ENCODE measurements around the gene PRLH.

PRLH gene

GRCh38 chr2:237567276-237568029, 1.1 kb downstream of the PRLH start:
- no peak for DNase-seq

GRCh38 chr2:237568121-237568660, 1.8 kb downstream of the PRLH start:
- no peak for DNase-seq

GRCh38 chr2:237569041-237569440, 2.7 kb downstream of the PRLH start:
- DNase-seq, result no peak

GRCh38 chr2:237569896-237570295, 3.5 kb downstream of the PRLH start:
- DNase-seq, result no peak

DNA sequence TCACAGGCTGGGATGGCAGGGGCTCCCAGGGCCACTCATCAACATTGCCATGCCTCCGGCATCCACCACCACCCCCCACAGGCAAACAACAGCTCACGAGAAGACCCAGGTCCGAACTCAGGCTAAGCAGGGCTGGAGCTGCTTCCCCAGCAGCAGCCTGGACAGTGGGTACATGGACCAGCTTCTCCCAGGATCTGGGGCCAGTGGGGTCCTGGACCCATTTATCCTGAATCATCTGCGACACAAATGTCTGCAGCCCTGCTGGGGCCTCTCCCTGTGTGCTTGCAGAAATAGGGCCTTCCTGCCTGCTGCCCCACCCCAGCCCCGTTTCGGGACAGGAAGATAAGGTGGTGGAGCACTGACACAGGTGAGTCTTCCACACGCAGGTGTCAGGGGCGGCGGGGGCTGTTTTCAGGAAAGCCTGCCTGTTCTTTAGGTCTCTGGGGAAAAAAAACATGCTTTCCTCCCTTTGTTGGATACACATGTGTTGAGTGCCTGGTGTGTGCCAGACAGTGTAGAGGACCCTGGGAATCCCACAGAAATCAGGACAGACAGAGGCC, 4.5 kb downstream of the PRLH start:
- no peak for DNase-seq

GRCh38 chr2:237571551-237571950, 5.2 kb downstream of the PRLH start:
- no peak for DNase-seq

- DNase-seq, result peak; percentile 69 to 88 (median 72)
Measured at GRCh38 chr2:237572021-237572741, 5.8 kb downstream of the PRLH start.

- no peak for DNase-seq
Measured at GRCh38 chr2:237572742-237573101, 6.3 kb downstream of the PRLH start.

DNA sequence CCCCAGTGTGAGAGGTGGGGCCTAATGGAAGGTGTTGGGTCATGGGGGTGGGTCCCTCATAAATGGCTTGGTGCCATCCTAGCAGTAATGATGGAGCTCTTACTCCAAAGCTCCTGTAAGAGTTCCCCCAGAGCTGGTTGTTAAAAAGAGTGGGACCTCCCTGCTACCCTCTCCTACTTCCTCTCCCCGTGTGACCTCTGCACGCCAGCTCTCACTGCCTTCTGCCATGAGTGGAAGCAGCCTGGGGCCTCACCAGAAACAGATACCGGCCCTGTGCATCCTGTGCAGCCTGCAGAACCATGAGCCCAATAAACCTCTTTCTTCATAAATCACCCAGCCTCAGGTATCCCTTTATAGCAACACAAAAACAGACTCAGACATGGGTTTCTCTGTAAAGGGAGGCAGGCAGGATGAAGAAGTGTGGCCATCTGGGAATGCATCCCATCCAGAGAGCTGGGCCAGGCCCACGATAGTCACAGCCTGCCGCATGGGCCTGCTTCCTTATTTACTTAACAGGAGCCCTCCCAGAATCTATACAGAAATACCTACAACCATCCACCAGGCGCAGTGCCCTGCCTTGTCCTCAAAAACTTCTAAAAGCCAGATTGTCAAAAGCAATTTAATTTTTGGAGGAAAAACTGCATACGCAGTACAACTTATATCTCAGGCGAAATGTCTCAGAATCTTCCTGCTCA, 7.5 kb downstream of the PRLH start:
- DNase-seq, result no peak

GRCh38 chr2:237574467-237574866, 8.1 kb downstream of the PRLH start:
- no peak for DNase-seq

- DNase-seq, result no peak
Measured at GRCh38 chr2:237574894-237575868, 8.8 kb downstream of the PRLH start.

DNA sequence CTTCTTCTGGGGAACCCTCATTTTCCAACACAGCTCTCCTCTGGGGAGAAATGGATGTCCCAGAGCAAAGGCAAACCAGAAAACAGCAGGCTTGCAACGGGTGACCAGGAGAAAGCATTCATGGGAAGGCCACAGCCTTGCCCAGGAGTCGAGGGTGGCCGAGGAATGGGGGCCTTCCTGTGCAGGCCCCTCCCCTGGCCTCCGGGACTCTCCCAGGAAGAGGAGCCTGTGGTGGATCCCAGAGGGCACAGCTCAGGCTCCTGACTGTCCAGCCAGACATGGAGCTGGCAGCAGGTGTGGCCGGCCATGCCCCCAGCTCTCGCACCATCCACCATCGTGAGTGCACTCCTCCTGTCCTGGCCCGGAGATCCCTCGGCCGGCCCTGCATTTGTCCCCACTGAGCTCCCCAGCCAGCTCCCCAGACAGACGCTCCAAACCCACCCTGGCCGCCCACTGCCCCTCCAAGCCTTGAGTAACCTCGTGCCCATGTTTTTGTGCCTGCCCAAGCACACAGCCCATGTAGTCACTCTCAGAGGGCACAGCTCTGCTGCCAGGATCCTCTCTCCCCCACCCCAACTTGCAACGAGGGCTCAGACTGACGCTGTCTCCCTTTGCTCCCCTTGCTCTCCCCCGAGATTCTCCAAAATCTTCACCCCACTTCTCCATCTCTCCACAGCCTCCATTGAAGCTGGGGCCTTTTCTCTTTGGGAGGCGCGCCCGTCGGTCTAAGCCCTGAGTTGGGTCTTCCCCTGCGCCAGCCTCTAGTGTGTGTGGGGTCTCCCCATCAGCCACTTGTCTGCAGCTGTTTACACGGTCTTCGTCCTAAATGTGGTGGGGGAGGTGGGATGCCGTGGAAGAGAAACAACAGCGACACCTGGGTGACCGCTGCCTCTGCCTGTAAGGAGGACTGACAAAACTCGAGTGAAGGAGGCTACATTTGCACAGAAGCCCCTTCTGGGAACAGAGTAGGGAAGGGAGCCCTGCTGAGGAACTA, 9.8 kb downstream of the PRLH start:
- DNase-seq, result no peak

GRCh38 chr2:237576974-237577373, 10.6 kb downstream of the PRLH start:
- DNase-seq, result no peak

- DNase-seq, result no peak
Measured at GRCh38 chr2:237577458-237577857, 11.1 kb downstream of the PRLH start.

GRCh38 chr2:237577956-237578870, 11.8 kb downstream of the PRLH start:
- DNase-seq, result no peak

DNA sequence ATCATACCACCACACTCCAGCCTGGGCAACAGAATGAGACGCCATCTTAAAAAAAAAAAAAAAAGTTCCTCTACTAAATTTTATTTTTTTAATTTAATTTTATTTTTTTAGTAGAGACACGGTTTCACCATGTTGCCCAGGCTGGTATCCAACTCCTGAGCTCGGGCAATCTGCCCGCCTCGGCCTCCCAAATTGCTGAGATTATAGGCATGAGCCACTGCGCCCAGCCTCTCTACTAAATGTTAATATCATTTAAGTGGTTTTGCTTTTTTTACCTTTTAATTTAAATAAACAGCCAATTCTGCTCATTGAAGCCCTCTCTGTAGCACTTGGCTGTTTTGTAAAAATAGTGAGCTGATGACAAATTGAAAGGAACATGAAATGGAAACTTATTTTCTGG, 15.0 kb downstream of the PRLH start:
- no peak for DNase-seq

DNA sequence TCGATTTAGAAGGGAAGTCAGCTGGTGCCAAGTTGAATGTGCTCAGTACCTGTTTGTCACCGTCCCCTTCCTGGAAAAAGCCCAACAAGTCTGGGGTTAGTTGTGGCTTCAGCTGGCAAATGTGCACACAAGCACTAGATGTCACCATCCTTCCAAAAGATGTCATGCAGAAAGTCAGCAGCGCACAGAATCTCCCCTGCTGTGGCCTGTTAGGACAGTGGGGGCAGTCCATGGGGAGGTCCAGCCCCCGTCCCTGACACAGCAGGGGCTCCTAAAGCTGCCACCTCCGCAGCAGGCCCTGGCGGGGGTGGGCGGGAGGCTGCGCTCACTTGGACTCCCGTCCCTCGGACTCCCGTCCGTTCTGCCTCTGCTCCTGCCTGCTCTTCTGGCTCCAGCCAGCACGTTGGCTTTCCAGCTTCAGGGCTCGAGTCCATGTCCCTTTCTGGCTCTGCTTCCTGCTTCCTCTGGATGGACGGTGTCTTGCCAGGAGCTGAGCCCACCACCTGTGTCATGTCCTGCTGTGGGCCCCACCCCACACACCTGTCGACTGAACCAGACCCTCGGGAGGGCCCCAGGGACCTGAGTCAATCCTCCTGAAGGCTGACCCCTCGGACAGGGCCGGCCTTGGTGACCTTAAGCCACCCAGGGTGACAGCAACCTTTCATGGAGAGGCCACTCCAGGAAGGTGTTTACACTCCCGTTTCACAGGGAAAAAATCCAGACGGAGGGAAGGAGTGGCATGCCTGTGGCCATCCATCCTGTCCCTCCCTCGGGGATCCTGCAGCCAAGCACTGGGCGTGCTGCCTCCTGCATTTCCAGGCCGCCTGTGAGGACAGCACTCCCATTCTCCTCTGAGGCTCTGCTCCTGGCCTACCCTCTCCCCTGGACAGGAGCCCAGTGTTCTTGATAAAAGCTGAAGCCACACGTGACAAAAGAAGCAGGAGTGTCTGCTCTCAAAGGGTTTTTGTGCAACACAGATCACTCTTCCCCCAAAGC, 15.7 kb downstream of the PRLH start:
- peak; percentile 33 to 73 (median 41) for DNase-seq
